A549 (cell line): ENCODE measurements around the gene RASSF9. TPM values are rescaled to one million over a fixed set of nuclear protein-coding genes. Genes with fewer than 3 reads are reported as not detected.

Experiments used
- ATAC-seq, 2 experiments: fragments of 200-7000 bp in 1 of 2; fragments of >200 bp in 1 of 2; cut with Nextera tagmentation in 1 of 2; cut with Tn5 transposase in 1 of 2; 3 replicates each; pipeline versions ENCODE4 v1.8.0 to v1.9.1; 2018 to 2020; ENCODE audit warnings: mild to moderate bottlenecking in 1 of 2, moderate library complexity in 1 of 2
- CTCF ChIA-PET: fragments of 300-600 bp; sonication (Branson Sonifier 250); formaldehyde crosslinking; extraction: SDS; loops from one replicate; lab custom pipeline; 2021; ENCODE audit warnings: antibody characterized with exemption, inconsistent platforms; lab: Yijun Ruan, JAX
- POLR2A ChIA-PET: fragments of 350-600 bp; formaldehyde crosslinking; extraction: SDS; loops from one replicate; lab custom pipeline; 2021; ENCODE audit warnings: antibody characterized with exemption, inconsistent platforms; lab: Yijun Ruan, JAX
- DNase-seq, 2 experiments: peaks; one replicate each; pipeline versions ENCODE4 v3.0.0 to v3.0.0-alpha.2; 2011 to 2016; ENCODE audit warnings: low read depth in 1 of 2, low spot score in 1 of 2
- FAIRE-seq: peaks from 2 replicates; lab custom pipeline; 2011; peaks lifted over from hg19 to GRCh38; lab: Jason Lieb, UNC
- H3K27ac ChIP-seq, 2 experiments: fragments of >200 bp; sonication (Bioruptor Twin); formaldehyde crosslinking; 3 replicates each; pipeline ENCODE4 v1.5.1; 2016 to 2017
- H3K4me1 ChIP-seq: fragments of >200 bp; sonication (Bioruptor Twin); formaldehyde crosslinking; 3 replicates; pipeline ENCODE4 v1.6.1; 2016
- H3K4me2 ChIP-seq: fragments of >200 bp; sonication (Bioruptor Twin); formaldehyde crosslinking; 3 replicates; pipeline ENCODE4 v1.6.1; 2016
- H3K4me3 ChIP-seq: fragments of >200 bp; sonication (Bioruptor Twin); formaldehyde crosslinking; 3 replicates; pipeline ENCODE4 v1.5.1; 2016
- H3K9me3 ChIP-seq: fragments of >200 bp; sonication (Bioruptor Twin); formaldehyde crosslinking; 3 replicates; pipeline ENCODE4 v1.6.1; 2016
- CEBPB ChIP-seq, 2 experiments: fragments of >200 bp in 1 of 2; sonication (Bioruptor Twin) in 1 of 2; formaldehyde crosslinking in 1 of 2; IDR thresholded peaks; 2 replicates each; pipeline ENCODE4 v1.6.1; 2012 to 2016
- EHMT2 ChIP-seq: fragments of 200-600 bp; sonication (generic); IDR thresholded peaks from 2 replicates; pipeline ENCODE4 v1.6.1; 2016; ENCODE audit warnings: antibody characterized with exemption, low read depth, mild to moderate bottlenecking, moderate library complexity
- EP300 ChIP-seq, 2 experiments: fragments of >200 bp; sonication (Bioruptor Twin); formaldehyde crosslinking; IDR thresholded peaks; 2 replicates in 1 of 2; 3 replicates in 1 of 2; pipeline ENCODE4 v1.6.1; 2016 to 2017
- FOSL2 ChIP-seq, 2 experiments: fragments of 450-650 bp in 1 of 2; fragments of >200 bp in 1 of 2; sonication (Bioruptor Twin) in 1 of 2; formaldehyde crosslinking; IDR thresholded peaks; 2 replicates each; pipeline versions ENCODE4 v1.5.0 to v1.6.1; 2016 to 2020; ENCODE audit warnings: mild to moderate bottlenecking in 1 of 2, moderate library complexity in 1 of 2
- GATA3 ChIP-seq: IDR thresholded peaks from 2 replicates; pipeline ENCODE4 v1.6.1; 2012; ENCODE audit warnings: borderline replicate concordance
- HEYL ChIP-seq: fragments of 250-450 bp; sonication (Bioruptor Pico); IDR thresholded peaks from 2 replicates; pipeline ENCODE4 v1.8.0; 2021; ENCODE audit warnings: mild to moderate bottlenecking, moderate library complexity
- JUN ChIP-seq, 2 experiments: fragments of >200 bp; sonication (Bioruptor Twin); formaldehyde crosslinking; IDR thresholded peaks; 2 replicates in 1 of 2; 3 replicates in 1 of 2; pipeline ENCODE4 v1.6.1; 2016 to 2017
- JUNB ChIP-seq: fragments of >200 bp; sonication (Bioruptor Twin); formaldehyde crosslinking; IDR thresholded peaks from 2 replicates; pipeline ENCODE4 v1.6.1; 2016
- MAZ ChIP-seq: fragments of 150-350 bp; IDR thresholded peaks from 2 replicates; pipeline ENCODE4 v1.6.1; 2014; ENCODE audit warnings: antibody characterized with exemption, low read depth, low read length, borderline replicate concordance
- NR3C1 ChIP-seq: fragments of >200 bp; sonication (Bioruptor Twin); formaldehyde crosslinking; IDR thresholded peaks from 3 replicates; pipeline ENCODE4 v1.6.1; 2017
- RAD21 ChIP-seq, 2 experiments: fragments of >200 bp in 1 of 2; sonication (Bioruptor Twin) in 1 of 2; formaldehyde crosslinking in 1 of 2; IDR thresholded peaks in 1 of 2; conservative IDR thresholded peaks in 1 of 2; 2 replicates in 1 of 2; 3 replicates in 1 of 2; pipeline ENCODE4 v1.6.1; 2012 to 2018; ENCODE audit warnings: inconsistent platforms in 1 of 2
- RARB ChIP-seq: fragments of 250-450 bp; sonication (Bioruptor Pico); IDR thresholded peaks from 2 replicates; pipeline ENCODE4 v1.8.0; 2021; ENCODE audit warnings: mild to moderate bottlenecking, moderate library complexity
- TFCP2L1 ChIP-seq: fragments of 250-450 bp; sonication (Bioruptor Pico); IDR thresholded peaks from 2 replicates; pipeline ENCODE4 v1.5.0; 2021; ENCODE audit warnings: mild to moderate bottlenecking
- ZNF302 ChIP-seq: fragments of 250-450 bp; sonication (Bioruptor Pico); IDR thresholded peaks from 2 replicates; pipeline ENCODE4 v1.9.0; 2021; ENCODE audit warnings: inconsistent platforms, mild to moderate bottlenecking, moderate library complexity
- WGBS: methylation state at CpG from one replicate; pipeline ENCODE4 v1.1.6; 2017; ENCODE audit errors: missing lambda C conversion rate; 5-methylcytosine and 5-hydroxymethylcytosine counted together
- polyA plus RNA-seq, 4 experiments: library from polyadenylated mRNA; depleted of rRNA in 3 of 4; stranded (reverse); fragments of >200 nt; fragmentation: RNase III in 1 of 4; extraction: RNeasy Plus Mini Kit Qiagen cat#74134 plus additional on column Dnase treatment in 1 of 4; gene quantifications; 2 replicates in 3 of 4; 3 replicates in 1 of 4; pipeline ENCODE4 v1.2.3, GENCODE V29; 2011 to 2017
- TF ChIP-seq, protein P1 (sequence below): fragments of 150-350 bp; IDR thresholded peaks from 2 replicates; pipeline ENCODE4 v1.6.1; 2014; ENCODE audit warnings: low read depth, mild to moderate bottlenecking, low read length
- TF ChIP-seq, protein P2 (sequence below): fragments of >200 bp; sonication (Bioruptor Twin); formaldehyde crosslinking; IDR thresholded peaks from 3 replicates; pipeline ENCODE4 v1.6.1; 2016
- TF ChIP-seq, protein P3 (sequence below): fragments of >200 bp; sonication (Bioruptor Twin); formaldehyde crosslinking; IDR thresholded peaks from 3 replicates; pipeline ENCODE4 v1.5.1; 2016
- TF ChIP-seq, protein P4 (sequence below): fragments of >200 bp; sonication (Bioruptor Twin); formaldehyde crosslinking; IDR thresholded peaks from 2 replicates; pipeline ENCODE4 v1.6.1; 2016
- TF ChIP-seq, protein P5 (sequence below): IDR thresholded peaks from 2 replicates; pipeline ENCODE4 v1.6.1; 2012
- TF ChIP-seq, protein P6 (sequence below): IDR thresholded peaks from 2 replicates; pipeline ENCODE4 v1.6.1; 2012

RASSF9 gene
- polyA plus RNA-seq, 2 of the 4 experiments (the other 2 are of a cell fraction) = 0.98 to 5.6 TPM

DNA sequence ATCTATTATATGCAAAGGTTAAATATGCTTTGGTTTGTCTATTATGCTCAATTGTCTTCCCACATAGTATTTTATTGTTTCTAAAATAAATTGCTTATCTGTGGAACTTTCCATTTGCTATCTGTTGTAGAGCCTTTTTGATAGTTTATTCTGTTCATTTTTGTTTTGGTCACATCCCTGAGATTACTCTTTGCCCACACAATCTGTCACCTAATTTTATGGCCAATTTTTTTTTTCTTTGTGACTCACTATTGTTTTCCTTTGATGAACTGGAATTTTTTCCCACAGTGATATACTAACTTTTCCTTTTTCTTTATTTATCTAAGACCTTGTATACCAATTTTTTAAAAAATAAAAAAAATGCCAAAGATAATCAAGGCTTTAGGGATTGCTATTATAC lies 61.1 kb downstream of the RASSF9 start:
- H3K27ac ChIP-seq = no peak overlapping the region
- ChIA-PET POLR2A (no interaction called here), CTCF (interaction anchor here (1.1 kb wide), 1 partner anchor 26 kb away, joined by 4 read pairs; no protein-coding TSS in a partner anchor)
- no peak for ATAC-seq
- H3K9me3 ChIP-seq = no peaks in the 10 kb centered on the region
- no peak overlapping the region for H3K4me3 ChIP-seq
- TF ChIP-seq, protein P1, sequence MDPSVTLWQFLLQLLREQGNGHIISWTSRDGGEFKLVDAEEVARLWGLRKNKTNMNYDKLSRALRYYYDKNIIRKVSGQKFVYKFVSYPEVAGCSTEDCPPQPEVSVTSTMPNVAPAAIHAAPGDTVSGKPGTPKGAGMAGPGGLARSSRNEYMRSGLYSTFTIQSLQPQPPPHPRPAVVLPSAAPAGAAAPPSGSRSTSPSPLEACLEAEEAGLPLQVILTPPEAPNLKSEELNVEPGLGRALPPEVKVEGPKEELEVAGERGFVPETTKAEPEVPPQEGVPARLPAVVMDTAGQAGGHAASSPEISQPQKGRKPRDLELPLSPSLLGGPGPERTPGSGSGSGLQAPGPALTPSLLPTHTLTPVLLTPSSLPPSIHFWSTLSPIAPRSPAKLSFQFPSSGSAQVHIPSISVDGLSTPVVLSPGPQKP = no peak
- no peak overlapping the region for H3K4me2 ChIP-seq
- no peak for FAIRE-seq
- 0 out of 3 replicates have a peak, but pooled peaks cover 10% of the 10 kb centered on the region for H3K4me1 ChIP-seq
- no peak for DNase-seq

DNA sequence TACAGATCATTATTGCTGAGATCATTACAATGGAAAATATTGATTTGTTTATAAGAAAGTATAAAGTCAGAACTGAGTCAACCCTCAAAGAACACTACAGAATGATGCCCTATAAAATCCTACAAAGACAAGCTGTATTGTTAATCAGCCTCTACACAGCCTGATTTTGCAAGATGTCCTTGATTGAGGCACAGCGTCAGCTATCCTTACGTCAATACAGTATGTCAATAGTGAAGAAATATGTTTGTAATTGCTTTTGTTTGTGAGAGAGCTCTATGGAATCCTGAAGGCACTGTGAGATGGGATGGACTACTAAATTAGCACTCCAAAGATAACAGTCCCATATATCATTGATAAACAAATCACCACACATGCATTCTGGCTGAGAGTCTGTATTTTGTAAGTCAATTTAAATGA lies 70.7 kb downstream of the RASSF9 start:
- peak overlapping the region; percentile 58 for H3K4me2 ChIP-seq
- ChIA-PET CTCF (interaction anchor here (1.1 kb wide), 1 partner anchor 102 kb away, joined by 3 read pairs; no protein-coding TSS in a partner anchor), POLR2A (no interaction called here)
- DNase-seq = peak; percentile 3 to 85
- whole genome bisulfite sequencing = 13% methylated on average over 2 of the region's 2 CpGs
- TF ChIP-seq GATA3 (peak; percentile 91), JUN (IDR thresholded peaks at IDR 0.05) (peak; percentile 41 to 63; a peak in 3 of 5 replicates), EP300 (IDR thresholded peaks at IDR 0.05) (peak; percentile 83 to 84; a peak in 3 of 5 replicates), MAZ (no peak), JUNB (peak; percentile 27; the same call in 1 of the 2 replicates), RAD21 (conservative IDR thresholded peaks at IDR 0.05 in 1 of 2, IDR thresholded peaks at IDR 0.05 in 1 of 2) (no peak; a peak in 1 of 5 replicates), RARB (CRISPR knock-in tag) (no peak), TFCP2L1 (CRISPR knock-in tag) (no peak), CEBPB (IDR thresholded peaks at IDR 0.05) (peak; percentile 85 to 92), FOSL2 (IDR thresholded peaks at IDR 0.05) (0 out of 2 replicates have a peak, but pooled peaks have one; percentile 26), FOSL2 (CRISPR knock-in tag; IDR thresholded peaks at IDR 0.05) (peak; percentile 82)
- TF ChIP-seq, protein P2, sequence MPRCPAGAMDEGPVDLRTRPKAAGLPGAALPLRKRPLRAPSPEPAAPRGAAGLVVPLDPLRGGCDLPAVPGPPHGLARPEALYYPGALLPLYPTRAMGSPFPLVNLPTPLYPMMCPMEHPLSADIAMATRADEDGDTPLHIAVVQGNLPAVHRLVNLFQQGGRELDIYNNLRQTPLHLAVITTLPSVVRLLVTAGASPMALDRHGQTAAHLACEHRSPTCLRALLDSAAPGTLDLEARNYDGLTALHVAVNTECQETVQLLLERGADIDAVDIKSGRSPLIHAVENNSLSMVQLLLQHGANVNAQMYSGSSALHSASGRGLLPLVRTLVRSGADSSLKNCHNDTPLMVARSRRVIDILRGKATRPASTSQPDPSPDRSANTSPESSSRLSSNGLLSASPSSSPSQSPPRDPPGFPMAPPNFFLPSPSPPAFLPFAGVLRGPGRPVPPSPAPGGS = peak; percentile 72; the same call in 1 of the 3 replicates
- TF ChIP-seq, protein P3, sequence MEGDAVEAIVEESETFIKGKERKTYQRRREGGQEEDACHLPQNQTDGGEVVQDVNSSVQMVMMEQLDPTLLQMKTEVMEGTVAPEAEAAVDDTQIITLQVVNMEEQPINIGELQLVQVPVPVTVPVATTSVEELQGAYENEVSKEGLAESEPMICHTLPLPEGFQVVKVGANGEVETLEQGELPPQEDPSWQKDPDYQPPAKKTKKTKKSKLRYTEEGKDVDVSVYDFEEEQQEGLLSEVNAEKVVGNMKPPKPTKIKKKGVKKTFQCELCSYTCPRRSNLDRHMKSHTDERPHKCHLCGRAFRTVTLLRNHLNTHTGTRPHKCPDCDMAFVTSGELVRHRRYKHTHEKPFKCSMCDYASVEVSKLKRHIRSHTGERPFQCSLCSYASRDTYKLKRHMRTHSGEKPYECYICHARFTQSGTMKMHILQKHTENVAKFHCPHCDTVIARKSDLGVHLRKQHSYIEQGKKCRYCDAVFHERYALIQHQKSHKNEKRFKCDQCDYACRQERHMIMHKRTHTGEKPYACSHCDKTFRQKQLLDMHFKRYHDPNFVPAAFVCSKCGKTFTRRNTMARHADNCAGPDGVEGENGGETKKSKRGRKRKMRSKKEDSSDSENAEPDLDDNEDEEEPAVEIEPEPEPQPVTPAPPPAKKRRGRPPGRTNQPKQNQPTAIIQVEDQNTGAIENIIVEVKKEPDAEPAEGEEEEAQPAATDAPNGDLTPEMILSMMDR = no peak
- TF ChIP-seq, protein P4, sequence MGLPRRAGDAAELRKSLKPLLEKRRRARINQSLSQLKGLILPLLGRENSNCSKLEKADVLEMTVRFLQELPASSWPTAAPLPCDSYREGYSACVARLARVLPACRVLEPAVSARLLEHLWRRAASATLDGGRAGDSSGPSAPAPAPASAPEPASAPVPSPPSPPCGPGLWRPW = peak; percentile 77
- TF ChIP-seq, protein P5, sequence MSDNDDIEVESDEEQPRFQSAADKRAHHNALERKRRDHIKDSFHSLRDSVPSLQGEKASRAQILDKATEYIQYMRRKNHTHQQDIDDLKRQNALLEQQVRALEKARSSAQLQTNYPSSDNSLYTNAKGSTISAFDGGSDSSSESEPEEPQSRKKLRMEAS = peak; percentile 37; the same call in 1 of the 2 replicates
- TF ChIP-seq, all 56 proteins: peak for 9
- Histone ChIP-seq H3K9me3 (no peaks in the 10 kb centered on the region), H3K4me3 (no peak overlapping the region), H3K4me1 (peaks cover 16% of the 10 kb centered on the region), H3K27ac (peak overlapping the region in 1 of 2 experiments; percentile 77; a peak in 3 of 6 replicates)
- FAIRE-seq = peak; percentile 61
- ATAC-seq = peak; percentile 81 to 87

DNA sequence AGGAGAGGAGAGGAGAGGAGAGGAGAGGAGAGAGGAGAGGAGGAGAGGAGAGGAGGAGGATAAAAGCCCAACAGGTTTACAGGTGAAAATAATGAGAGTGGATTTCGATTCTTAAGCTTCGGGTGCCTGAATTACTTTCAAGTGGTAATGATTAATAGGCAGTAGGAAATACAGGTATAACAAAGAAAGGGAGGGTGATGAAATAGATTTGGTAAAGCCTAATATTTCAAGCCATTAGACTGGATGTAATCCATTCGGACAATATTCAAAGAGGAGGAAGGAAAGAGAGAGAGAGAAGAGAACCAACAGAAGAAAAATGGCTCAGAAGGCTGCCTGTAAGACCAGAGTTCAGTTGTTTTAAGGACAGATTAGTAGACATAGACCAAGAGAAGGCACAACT lies 76.6 kb downstream of the RASSF9 start:
- TF ChIP-seq NR3C1 (no peak), EHMT2 (no peak), JUNB (no peak), HEYL (no peak), ZNF302 (no peak), JUN (IDR thresholded peaks at IDR 0.05) (no peak)
- TF ChIP-seq, protein P6, sequence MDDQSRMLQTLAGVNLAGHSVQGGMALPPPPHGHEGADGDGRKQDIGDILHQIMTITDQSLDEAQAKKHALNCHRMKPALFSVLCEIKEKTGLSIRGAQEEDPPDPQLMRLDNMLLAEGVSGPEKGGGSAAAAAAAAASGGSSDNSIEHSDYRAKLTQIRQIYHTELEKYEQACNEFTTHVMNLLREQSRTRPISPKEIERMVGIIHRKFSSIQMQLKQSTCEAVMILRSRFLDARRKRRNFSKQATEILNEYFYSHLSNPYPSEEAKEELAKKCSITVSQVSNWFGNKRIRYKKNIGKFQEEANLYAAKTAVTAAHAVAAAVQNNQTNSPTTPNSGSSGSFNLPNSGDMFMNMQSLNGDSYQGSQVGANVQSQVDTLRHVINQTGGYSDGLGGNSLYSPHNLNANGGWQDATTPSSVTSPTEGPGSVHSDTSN = no peak
- H3K9me3 ChIP-seq = peaks cover 4% of the 10 kb centered on the region; the same call in 1 of the 3 replicates
- ChIA-PET CTCF (no interaction called here), POLR2A (no interaction called here)
- no peak overlapping the region for H3K4me2 ChIP-seq
- WGBS = 64% methylated on average over 3 of the region's 3 CpGs
- no peak for DNase-seq
- peak overlapping the region; percentile 26 to 37; a peak in 1 of 6 replicates for H3K27ac ChIP-seq
- H3K4me1 ChIP-seq = peaks cover 2% of the 10 kb centered on the region; the same call in 2 of the 3 replicates
- H3K4me3 ChIP-seq = no peak overlapping the region
- ATAC-seq = no peak
- no peak for FAIRE-seq
